Medulla oblongata (tissue), 1 donor: Measurements from ENCODE around the gene KIAA0232.

Experiments
- DNase-seq: peaks from one replicate; pipeline ENCODE4 v3.0.0-alpha.2; 2015; ENCODE audit errors: extremely low spot score

The KIAA0232 gene

DNA sequence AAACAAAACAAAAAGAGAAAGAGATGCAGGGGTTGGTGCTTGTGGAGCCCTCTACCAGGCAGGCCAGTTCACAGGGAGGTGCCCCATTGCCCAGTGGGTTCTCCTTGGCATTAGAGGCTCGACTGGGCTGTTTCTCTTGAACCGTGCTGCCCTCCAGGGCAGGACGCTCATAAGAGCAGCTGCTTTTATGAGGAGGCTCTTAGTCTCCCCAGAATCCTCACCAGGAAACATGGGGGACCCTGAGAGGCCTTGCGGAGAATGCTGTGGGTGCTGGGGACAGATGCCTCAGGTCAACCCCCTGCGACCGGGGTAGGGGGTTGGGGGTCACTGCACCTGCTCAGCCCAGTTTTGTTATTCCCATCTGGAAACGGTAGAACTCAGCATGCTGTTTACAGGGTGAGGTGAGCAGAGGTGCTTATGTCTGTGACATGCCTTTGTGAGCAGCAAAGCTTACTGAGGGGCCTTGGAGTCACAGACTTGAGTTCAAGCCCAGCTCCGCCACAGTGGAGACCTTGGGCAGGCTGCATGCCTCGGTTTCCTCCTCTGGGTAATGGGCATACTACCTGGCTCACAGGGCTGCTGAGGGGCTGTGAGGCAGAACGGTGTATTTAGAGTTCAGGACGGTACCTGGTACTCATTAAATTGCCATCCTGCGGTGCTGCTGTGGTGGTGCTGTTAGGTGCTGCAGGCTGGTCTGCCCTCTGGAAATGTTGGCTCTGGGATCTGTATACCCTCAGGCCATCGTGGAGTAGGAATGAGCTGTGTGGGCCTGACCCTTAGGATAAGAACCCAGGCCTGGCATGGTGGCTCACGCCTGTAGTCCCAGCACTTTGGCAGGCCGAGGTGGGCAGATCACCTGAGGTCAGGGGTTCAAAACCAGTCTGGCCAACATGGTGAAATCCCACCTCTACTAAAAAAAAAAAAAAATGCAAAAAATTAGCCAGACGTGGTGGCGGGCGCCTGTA is 132.8 kb downstream of the KIAA0232 start:
- no peak for DNase-seq

DNA sequence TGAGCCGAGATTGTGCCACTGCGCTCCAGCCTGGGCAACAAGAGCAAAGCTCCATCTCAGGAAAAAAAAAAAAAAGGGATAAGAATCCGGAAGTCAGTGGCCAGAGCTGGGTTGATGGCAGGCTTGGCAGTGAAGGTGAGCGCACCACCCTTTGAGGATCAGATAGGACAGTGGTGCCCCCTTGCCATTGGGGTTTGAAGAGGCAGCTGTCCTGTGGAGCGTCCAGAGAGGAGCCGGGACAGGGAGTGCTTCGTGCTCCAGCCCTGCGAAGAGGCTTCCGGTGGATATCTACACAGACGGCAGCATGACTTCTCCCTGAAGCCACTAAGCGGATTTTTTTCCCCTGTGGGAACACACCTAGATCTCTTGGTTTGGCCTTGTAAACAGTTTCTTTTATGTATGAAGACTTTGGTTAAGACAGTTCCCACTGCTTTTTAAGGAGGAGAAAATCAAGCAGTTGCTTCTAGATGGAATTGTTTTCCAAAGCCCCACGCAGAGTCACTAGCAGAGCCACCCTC is 133.6 kb downstream of the KIAA0232 start:
- DNase-seq: no peak

- no peak for DNase-seq
Observed at GRCh38 chr4:6916587-6917460, 134.3 kb downstream of the KIAA0232 start.

GRCh38 chr4:6917461-6918271 is 135.1 kb downstream of the KIAA0232 start:
- peak; percentile 56 for DNase-seq

GRCh38 chr4:6918338-6918737 is 135.8 kb downstream of the KIAA0232 start:
- DNase-seq: no peak

GRCh38 chr4:6920171-6920570 is 137.6 kb downstream of the KIAA0232 start:
- DNase-seq: no peak

- no peak for DNase-seq
Observed at GRCh38 chr4:6923507-6923906, 141.0 kb downstream of the KIAA0232 start.

- no peak for DNase-seq
Observed at GRCh38 chr4:6924361-6924779, 141.8 kb downstream of the KIAA0232 start.

DNA sequence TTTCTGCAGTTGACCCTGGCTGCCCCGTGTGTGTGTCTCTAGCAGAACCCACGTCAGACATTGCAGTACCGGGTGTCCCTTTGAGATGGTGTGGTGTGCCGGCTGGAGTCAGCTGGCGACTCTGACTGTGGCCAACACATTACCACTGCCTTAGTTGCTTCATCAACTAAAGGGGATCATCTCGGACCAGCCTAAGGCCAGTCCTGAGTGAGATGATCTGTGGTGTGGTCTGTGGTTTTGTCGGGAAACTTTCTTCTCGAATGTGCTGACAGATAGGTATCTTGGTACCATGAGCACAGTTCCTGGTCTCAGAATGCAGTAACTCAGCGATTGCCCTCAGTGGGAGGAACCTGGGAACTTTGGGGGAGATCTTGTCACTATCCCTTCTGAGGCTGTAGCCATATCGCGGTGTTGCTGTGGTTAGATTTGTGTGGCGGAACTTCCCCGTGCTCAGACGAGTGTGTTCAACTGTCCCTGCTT is 142.9 kb downstream of the KIAA0232 start:
- peak; percentile 51 for DNase-seq

DNA sequence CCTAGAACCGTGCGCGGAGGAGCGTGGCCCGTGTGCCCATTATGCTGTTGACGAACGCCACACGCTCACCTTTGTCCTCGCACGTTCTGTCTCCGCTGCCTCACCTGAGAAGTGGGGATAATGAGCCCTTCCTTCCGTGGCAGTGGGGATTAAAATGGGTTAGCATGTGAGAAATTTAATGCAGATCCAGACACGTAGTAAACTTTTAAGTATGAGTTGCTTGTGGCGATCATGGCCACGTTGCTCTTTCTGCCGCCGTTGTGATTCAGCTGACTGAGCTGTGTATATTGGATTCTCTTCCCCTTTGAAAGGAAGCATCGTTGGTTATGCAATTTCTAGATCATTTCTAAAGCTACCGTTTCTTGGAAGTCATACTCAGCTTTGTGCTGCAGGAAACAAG is 143.6 kb downstream of the KIAA0232 start:
- DNase-seq: peak; percentile 60

GRCh38 chr4:6926681-6927478 is 144.4 kb downstream of the KIAA0232 start:
- no peak for DNase-seq

- DNase-seq: no peak
Observed at GRCh38 chr4:6928081-6928480, 145.6 kb downstream of the KIAA0232 start.

DNA sequence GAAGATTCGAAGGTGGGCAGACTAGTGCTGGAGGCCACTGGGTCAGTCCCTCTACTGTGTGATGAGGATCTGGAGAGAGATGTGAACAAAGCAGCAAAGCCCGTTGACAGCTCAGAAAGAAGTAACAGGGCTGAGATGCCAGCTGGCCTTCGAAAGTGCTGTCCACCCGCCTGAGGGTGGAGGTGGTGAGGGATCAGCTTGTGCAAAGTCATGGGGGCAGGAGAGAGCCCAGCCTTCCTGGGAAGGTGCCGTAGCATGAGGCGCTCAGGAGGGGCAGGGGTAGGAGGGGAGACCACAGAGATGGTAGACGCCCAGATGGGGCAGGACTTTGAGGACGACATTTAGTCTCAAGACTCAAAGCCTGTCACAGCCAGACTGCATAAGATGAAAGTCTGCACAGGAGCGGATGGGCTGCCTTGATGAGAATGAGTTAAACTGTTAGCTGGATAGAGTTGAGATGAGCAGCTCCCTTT is 146.8 kb downstream of the KIAA0232 start:
- DNase-seq: no peak

- peak; percentile 56 for DNase-seq
Observed at GRCh38 chr4:6929812-6930464, 147.4 kb downstream of the KIAA0232 start.

GRCh38 chr4:6932475-6932874 is 149.9 kb downstream of the KIAA0232 start:
- DNase-seq: no peak

GRCh38 chr4:6932918-6933317 is 150.4 kb downstream of the KIAA0232 start:
- no peak for DNase-seq
